ENCODE results near the gene HFM1.
"Not testable (repeated sequence)": the region's sequence is repeated elsewhere in the genome, so short reads cannot be mapped to it uniquely, and the experiment has no call there.

HFM1 gene

GRCh38 chr1:91311672-91312071 lies 93.0 kb downstream of the HFM1 start:
- no peak for TF ChIP-seq CTCF (conservative IDR thresholded peaks at IDR 0.05; ENCODE audit: low read depth, low read length)
- no peak for DNase-seq (ENCODE audit: low read depth)
- H3K4me3 ChIP-seq (ENCODE audit: low read length) = no peak overlapping the region

GRCh38 chr1:91308544-91308943 lies 96.1 kb downstream of the HFM1 start:
- no peak for DNase-seq (ENCODE audit: low read depth)
- no peak overlapping the region for H3K4me3 ChIP-seq (ENCODE audit: low read length)
- no peak for TF ChIP-seq CTCF (conservative IDR thresholded peaks at IDR 0.05; ENCODE audit: low read depth, low read length)

- DNase-seq (ENCODE audit: low read depth) = no peak
- no peak overlapping the region for H3K4me3 ChIP-seq (ENCODE audit: low read length)
- no peak for TF ChIP-seq CTCF (conservative IDR thresholded peaks at IDR 0.05; ENCODE audit: low read depth, low read length)
Observed at GRCh38 chr1:91307784-91308409, 96.7 kb downstream of the HFM1 start.

GRCh38 chr1:91303165-91303564 lies 101.5 kb downstream of the HFM1 start:
- no peak for DNase-seq (ENCODE audit: low read depth)
- no peak overlapping the region for H3K4me3 ChIP-seq (ENCODE audit: low read length)
- TF ChIP-seq CTCF (conservative IDR thresholded peaks at IDR 0.05; ENCODE audit: low read depth, low read length) = no peak

GRCh38 chr1:91288843-91289553 lies 115.6 kb downstream of the HFM1 start:
- not testable (repeated sequence) for DNase-seq (ENCODE audit: low read depth); H3K4me3 ChIP-seq (ENCODE audit: low read length)

- H3K4me3 ChIP-seq (ENCODE audit: low read length); DNase-seq (ENCODE audit: low read depth): not testable (repeated sequence)
Observed at GRCh38 chr1:91286962-91287317, 117.7 kb downstream of the HFM1 start.

- H3K4me3 ChIP-seq (ENCODE audit: low read length); DNase-seq (ENCODE audit: low read depth): not testable (repeated sequence)
Observed at GRCh38 chr1:91286259-91286961, 118.2 kb downstream of the HFM1 start.

- no peak for TF ChIP-seq CTCF (conservative IDR thresholded peaks at IDR 0.05; ENCODE audit: low read depth, low read length)
- DNase-seq (ENCODE audit: low read depth) = no peak
Observed at GRCh38 chr1:91283421-91283726, 121.3 kb downstream of the HFM1 start.

More at GRCh38 chr1:91283421-91283726, 121.3 kb downstream of the HFM1 start:
- no peak overlapping the region for H3K4me3 ChIP-seq (ENCODE audit: low read length)

All from retinal pigment epithelial cell (primary cell).